ENCODE measurements around the gene ARHGEF19.

GRCh38 chr1:16218674-16219071, 6.2 kb upstream of the ARHGEF19 start:
- TF ChIP-seq CTCF (conservative IDR thresholded peaks at IDR 0.05; ENCODE audit: low read length), result no peak
- no peak for TF ChIP-seq EZH2phosphoT487 (IDR thresholded peaks at IDR 0.05; ENCODE audit: borderline replicate concordance)
